DOHH2 (cell line): ENCODE results near the gene COPA.

Experiments
- EZH2phosphoT487 ChIP-seq: fragments of 200-600 bp; sonication (generic); IDR thresholded peaks from 2 replicates; pipeline ENCODE4 v1.6.1; 2017; ENCODE audit warnings: borderline replicate concordance, mild to moderate bottlenecking, antibody characterized with exemption, low read length, moderate library complexity, mixed read lengths
- TF ChIP-seq, protein P1 (sequence below): fragments of 200-600 bp; sonication (generic); IDR thresholded peaks from one replicate; pipeline ENCODE4 v1.5.1; 2014; ENCODE audit warnings: antibody characterized with exemption, mild to moderate bottlenecking, low read depth, low read length; ENCODE audit not compliant: poor library complexity, severe bottlenecking

DNA sequence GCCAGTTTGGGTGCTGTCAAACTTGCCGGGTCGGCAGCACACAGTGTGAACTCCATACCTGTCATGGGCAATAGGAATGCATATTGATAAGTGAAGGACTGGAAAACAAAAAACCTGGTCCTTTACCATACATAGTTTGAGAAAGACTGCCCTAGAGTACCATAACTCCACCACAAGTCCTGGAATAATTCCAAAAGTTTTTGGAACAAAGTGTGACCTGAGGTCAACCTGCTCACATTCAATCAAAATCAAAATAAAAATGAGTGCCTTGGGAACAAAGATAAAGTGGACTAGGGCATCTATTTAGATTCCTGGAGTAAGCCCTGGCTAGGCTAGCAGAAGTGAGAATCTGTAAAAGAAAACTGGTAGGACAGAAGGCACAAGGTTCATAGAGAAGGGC is 65.7 kb downstream of the COPA start:
- TF ChIP-seq, protein P1, sequence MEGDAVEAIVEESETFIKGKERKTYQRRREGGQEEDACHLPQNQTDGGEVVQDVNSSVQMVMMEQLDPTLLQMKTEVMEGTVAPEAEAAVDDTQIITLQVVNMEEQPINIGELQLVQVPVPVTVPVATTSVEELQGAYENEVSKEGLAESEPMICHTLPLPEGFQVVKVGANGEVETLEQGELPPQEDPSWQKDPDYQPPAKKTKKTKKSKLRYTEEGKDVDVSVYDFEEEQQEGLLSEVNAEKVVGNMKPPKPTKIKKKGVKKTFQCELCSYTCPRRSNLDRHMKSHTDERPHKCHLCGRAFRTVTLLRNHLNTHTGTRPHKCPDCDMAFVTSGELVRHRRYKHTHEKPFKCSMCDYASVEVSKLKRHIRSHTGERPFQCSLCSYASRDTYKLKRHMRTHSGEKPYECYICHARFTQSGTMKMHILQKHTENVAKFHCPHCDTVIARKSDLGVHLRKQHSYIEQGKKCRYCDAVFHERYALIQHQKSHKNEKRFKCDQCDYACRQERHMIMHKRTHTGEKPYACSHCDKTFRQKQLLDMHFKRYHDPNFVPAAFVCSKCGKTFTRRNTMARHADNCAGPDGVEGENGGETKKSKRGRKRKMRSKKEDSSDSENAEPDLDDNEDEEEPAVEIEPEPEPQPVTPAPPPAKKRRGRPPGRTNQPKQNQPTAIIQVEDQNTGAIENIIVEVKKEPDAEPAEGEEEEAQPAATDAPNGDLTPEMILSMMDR, result no peak
- no peak for TF ChIP-seq EZH2phosphoT487
